ENCODE data around the gene CLCN3. TPM values are rescaled to one million over a fixed set of nuclear protein-coding genes. Genes with fewer than 3 reads are reported as not detected.
A peak's percentile ranks its signal among the peaks of the same experiment; 100 is the strongest.

CLCN3 gene
- total and polyA plus RNA-seq, 9 of the 15 experiments (the other 6 are each of a cell fraction or from before 2014, with no cell fraction given), result 12.7 to 60.6 (median 38.5) TPM

DNA sequence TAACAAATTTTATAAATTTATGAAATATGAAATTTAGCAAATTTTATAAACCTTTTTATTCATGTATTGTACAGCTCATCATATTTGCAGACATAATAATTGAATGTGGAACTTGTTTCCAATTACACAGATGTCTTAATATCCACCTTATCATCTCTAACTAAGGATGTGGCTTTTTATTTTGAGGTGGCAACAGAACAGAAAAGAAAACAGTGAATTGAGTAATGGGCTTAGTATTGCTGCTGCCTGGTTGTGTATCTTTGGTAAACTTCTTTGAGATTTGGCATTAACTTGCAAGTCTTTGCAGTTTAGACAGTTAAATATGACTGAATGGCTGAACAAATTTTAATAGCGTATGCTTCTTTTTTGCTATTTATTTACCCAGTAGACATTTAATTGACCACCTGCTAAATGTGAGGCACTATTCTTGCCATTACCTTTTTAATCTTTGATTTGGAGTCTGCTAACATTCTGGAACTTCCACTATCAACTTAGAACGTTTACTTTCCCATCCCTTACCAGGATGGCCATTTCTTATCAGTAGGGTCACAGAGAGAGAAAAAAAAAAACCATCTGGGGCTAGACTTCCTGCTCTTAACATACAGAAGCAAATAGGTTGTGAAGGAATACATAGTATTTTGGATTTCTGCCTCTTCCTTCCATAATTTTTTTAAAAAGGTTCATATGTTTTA, 44.8 kb downstream of the CLCN3 start (continued):
- TF ChIP-seq, protein P1, sequence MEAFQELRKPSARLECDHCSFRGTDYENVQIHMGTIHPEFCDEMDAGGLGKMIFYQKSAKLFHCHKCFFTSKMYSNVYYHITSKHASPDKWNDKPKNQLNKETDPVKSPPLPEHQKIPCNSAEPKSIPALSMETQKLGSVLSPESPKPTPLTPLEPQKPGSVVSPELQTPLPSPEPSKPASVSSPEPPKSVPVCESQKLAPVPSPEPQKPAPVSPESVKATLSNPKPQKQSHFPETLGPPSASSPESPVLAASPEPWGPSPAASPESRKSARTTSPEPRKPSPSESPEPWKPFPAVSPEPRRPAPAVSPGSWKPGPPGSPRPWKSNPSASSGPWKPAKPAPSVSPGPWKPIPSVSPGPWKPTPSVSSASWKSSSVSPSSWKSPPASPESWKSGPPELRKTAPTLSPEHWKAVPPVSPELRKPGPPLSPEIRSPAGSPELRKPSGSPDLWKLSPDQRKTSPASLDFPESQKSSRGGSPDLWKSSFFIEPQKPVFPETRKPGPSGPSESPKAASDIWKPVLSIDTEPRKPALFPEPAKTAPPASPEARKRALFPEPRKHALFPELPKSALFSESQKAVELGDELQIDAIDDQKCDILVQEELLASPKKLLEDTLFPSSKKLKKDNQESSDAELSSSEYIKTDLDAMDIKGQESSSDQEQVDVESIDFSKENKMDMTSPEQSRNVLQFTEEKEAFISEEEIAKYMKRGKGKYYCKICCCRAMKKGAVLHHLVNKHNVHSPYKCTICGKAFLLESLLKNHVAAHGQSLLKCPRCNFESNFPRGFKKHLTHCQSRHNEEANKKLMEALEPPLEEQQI (IDR thresholded peaks at IDR 0.05), result peak; percentile 61; the same call in 1 of the 2 replicates
- TF ChIP-seq NCOR1 (IDR thresholded peaks at IDR 0.05) (peak; percentile 75), ZNF592 (IDR thresholded peaks at IDR 0.05) (0 out of 2 replicates have a peak, but pooled peaks have one; percentile 45), SMARCB1 (IDR thresholded peaks at IDR 0.05; ENCODE audit: insufficient read length, low read depth) (no peak), MNT (conservative IDR thresholded peaks at IDR 0.05) (peak in 1 of 2 experiments; percentile 32; a peak in 1 of 4 replicates), NFE2L1 (tag; IDR thresholded peaks at IDR 0.05; ENCODE audit: borderline replicate concordance, low read depth) (no peak), ATF1 (CRISPR knock-in tag; IDR thresholded peaks at IDR 0.05) (no peak), ATF1 (tag; IDR thresholded peaks at IDR 0.05) (no peak), SMARCE1 (IDR thresholded peaks at IDR 0.05) (peak; percentile 71; the same call in 1 of the 2 replicates), RCOR1 (IDR thresholded peaks at IDR 0.05; ENCODE audit: borderline replicate concordance in 1 of 2, low read depth in 2 of 2, low read length in 2 of 2) (peak in 1 of 2 experiments; percentile 41; a peak in 1 of 4 replicates), KDM1A (IDR thresholded peaks at IDR 0.05) (peak; percentile 37 to 57; a peak in 2 of 4 replicates)
- TF ChIP-seq, protein P2, sequence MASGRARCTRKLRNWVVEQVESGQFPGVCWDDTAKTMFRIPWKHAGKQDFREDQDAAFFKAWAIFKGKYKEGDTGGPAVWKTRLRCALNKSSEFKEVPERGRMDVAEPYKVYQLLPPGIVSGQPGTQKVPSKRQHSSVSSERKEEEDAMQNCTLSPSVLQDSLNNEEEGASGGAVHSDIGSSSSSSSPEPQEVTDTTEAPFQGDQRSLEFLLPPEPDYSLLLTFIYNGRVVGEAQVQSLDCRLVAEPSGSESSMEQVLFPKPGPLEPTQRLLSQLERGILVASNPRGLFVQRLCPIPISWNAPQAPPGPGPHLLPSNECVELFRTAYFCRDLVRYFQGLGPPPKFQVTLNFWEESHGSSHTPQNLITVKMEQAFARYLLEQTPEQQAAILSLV (tag; IDR thresholded peaks at IDR 0.05), result no peak

Measured in K562 (cell line).